Endothelial cell of umbilical vein (primary cell): ENCODE results near the gene RASAL2. TPM values are rescaled to one million over a fixed set of nuclear protein-coding genes. Genes with fewer than 3 reads are reported as not detected.

ENCODE experiments used
- BruUV-seq: library from RNA; stranded (reverse); fragments of 400-500 nt; replicated peaks from 2 replicates; lab custom pipeline; 2021; lab: Mats Ljungman, UMichigan
- CTCF ChIA-PET: fragments of 300-600, 350-600 bp; sonication (Branson Sonifier 250); formaldehyde crosslinking; loops from one replicate; lab custom pipeline; 2021; ENCODE audit warnings: antibody characterized with exemption, inconsistent platforms; lab: Charles Lee
- POLR2A ChIA-PET: fragments of 300-600, 350-600 bp; sonication (Branson Sonifier 250); formaldehyde crosslinking; loops from one replicate; lab custom pipeline; 2021; ENCODE audit warnings: antibody characterized with exemption, inconsistent platforms; lab: Charles Lee
- DNase-seq: peaks from one replicate; pipeline ENCODE4 v3.0.0-alpha.2; 2011; ENCODE audit warnings: low read depth, low spot score
- FAIRE-seq: peaks from 2 replicates; lab custom pipeline; 2011; peaks lifted over from hg19 to GRCh38; lab: Jason Lieb, UNC
- H2AFZ ChIP-seq: 2 replicates; pipeline ENCODE4 v1.6.0; 2012; ENCODE audit warnings: low read depth, low read length, control low read depth, inconsistent platforms
- H3K27ac ChIP-seq: 2 replicates; pipeline ENCODE4 v1.5.1; 2011; ENCODE audit warnings: low read depth, mild to moderate bottlenecking, control low read depth, low read length, moderate library complexity; ENCODE audit not compliant: insufficient read depth
- H3K27me3 ChIP-seq, 2 experiments: 2 replicates each; pipeline versions ENCODE4 v1.6.0 to v1.6.1; 2011; ENCODE audit warnings: low read length in 2 of 2, mixed read lengths in 1 of 2; ENCODE audit not compliant: control insufficient read depth in 2 of 2, insufficient read depth in 2 of 2
- H3K36me3 ChIP-seq, 2 experiments: 2 replicates in 1 of 2; 3 replicates in 1 of 2; pipeline ENCODE4 v1.5.1; 2011; ENCODE audit warnings: low read length in 2 of 2, mild to moderate bottlenecking in 1 of 2, moderate library complexity in 1 of 2; ENCODE audit not compliant: control insufficient read depth in 2 of 2, insufficient read depth in 2 of 2; ENCODE audit errors: extremely low read depth in 1 of 2
- H3K4me1 ChIP-seq: 3 replicates; pipeline ENCODE4 v1.5.1; 2011; ENCODE audit warnings: mild to moderate bottlenecking, low read length; ENCODE audit not compliant: control insufficient read depth, insufficient read depth; ENCODE audit errors: extremely low read depth
- H3K4me2 ChIP-seq: 2 replicates; pipeline ENCODE4 v1.6.1; 2011; ENCODE audit warnings: low read length, control low read depth, mixed read lengths; ENCODE audit not compliant: insufficient read depth
- H3K4me3 ChIP-seq, 3 experiments: fragments of 200-600 bp in 1 of 3; sonication (generic), shearing (Covaris generic) in 1 of 3; replicated peaks in 1 of 3; 2 replicates each; pipeline ENCODE4 v1.5.1; 2011 to 2016; ENCODE audit warnings: control low read depth in 3 of 3, low read length in 3 of 3, mild to moderate bottlenecking in 2 of 3, inconsistent platforms in 1 of 3, low read depth in 1 of 3, moderate library complexity in 1 of 3; ENCODE audit not compliant: insufficient read depth in 1 of 3
- H3K79me2 ChIP-seq: 2 replicates; pipeline ENCODE4 v1.6.0; 2012; ENCODE audit warnings: low read length, inconsistent platforms; ENCODE audit not compliant: control insufficient read depth, insufficient read depth
- H3K9ac ChIP-seq: replicated peaks from 2 replicates; pipeline ENCODE3; 2011; ENCODE audit warnings: low read length, control low read depth; ENCODE audit not compliant: insufficient read depth; ENCODE audit errors: extremely low read depth
- H3K9me1 ChIP-seq: replicated peaks from 3 replicates; pipeline ENCODE4 v1.6.0; 2011; ENCODE audit warnings: mild to moderate bottlenecking, low read length; ENCODE audit not compliant: control insufficient read depth, insufficient read depth; ENCODE audit errors: extremely low read depth
- H3K9me3 ChIP-seq: replicated peaks from 2 replicates; pipeline ENCODE4 v1.5.1; 2012; ENCODE audit warnings: low read length, inconsistent platforms; ENCODE audit not compliant: control insufficient read depth, insufficient read depth
- H4K20me1 ChIP-seq: replicated peaks from 2 replicates; pipeline ENCODE3; 2011; ENCODE audit warnings: mild to moderate bottlenecking, low read length; ENCODE audit not compliant: control insufficient read depth, insufficient read depth; ENCODE audit errors: extremely low read depth
- CTCF ChIP-seq, 2 donors: IDR thresholded peaks; 1 replicate in 1 of 2; 2 replicates in 1 of 2; pipeline ENCODE4 v1.5.1; 2011; ENCODE audit warnings: low read length in 2 of 2, mild to moderate bottlenecking in 2 of 2, moderate library complexity in 2 of 2, control low read depth in 1 of 2, inconsistent platforms in 1 of 2, low read depth in 1 of 2; ENCODE audit not compliant: insufficient read depth in 1 of 2; ENCODE audit errors: extremely low read depth in 1 of 2
- EZH2 ChIP-seq: IDR thresholded peaks from 2 replicates; pipeline ENCODE4 v1.6.1; 2012; ENCODE audit warnings: borderline replicate concordance, low read depth, mild to moderate bottlenecking, moderate library complexity, low read length, inconsistent platforms; ENCODE audit not compliant: severe bottlenecking
- FOS ChIP-seq: IDR thresholded peaks from 2 replicates; pipeline ENCODE4 v1.6.1; 2011; ENCODE audit warnings: mild to moderate bottlenecking, low read length, moderate library complexity, borderline replicate concordance; ENCODE audit not compliant: insufficient read depth
- GATA2 ChIP-seq: IDR thresholded peaks from 2 replicates; pipeline ENCODE4 v1.7.0; 2011; ENCODE audit warnings: low read depth, mild to moderate bottlenecking, moderate library complexity, mixed read lengths, low read length; ENCODE audit not compliant: insufficient read length, insufficient read depth
- JUN ChIP-seq: IDR thresholded peaks from 2 replicates; pipeline ENCODE4 v1.6.1; 2011; ENCODE audit warnings: borderline replicate concordance, low read depth; ENCODE audit not compliant: insufficient read length, insufficient read depth
- MYC ChIP-seq: IDR thresholded peaks from one replicate; pipeline ENCODE4 v1.6.1; 2011; ENCODE audit warnings: mild to moderate bottlenecking, low read depth, low read length
- POLR2A ChIP-seq: IDR thresholded peaks from 2 replicates; pipeline ENCODE4 v1.6.1; 2012; ENCODE audit warnings: low read depth, mild to moderate bottlenecking, control low read depth, low read length
- POLR2AphosphoS5 ChIP-seq: IDR thresholded peaks from 2 replicates; pipeline ENCODE4 v1.6.1; 2012; ENCODE audit warnings: low read depth, mild to moderate bottlenecking, control low read depth, low read length, moderate library complexity; ENCODE audit not compliant: insufficient read depth
- dilution Hi-C: fragments of 300-500 bp; cut with MboI; formaldehyde crosslinking; loops from one replicate; pipeline ENCODE4 v1.15.0; 2019; ENCODE audit warnings: low sequenced_read_pairs; ENCODE audit not compliant: extremely low pct_ligation_motif_present
- intact Hi-C: fragments of 100-400 bp; cut with micrococcal nuclease; formaldehyde crosslinking; loops from one replicate; pipeline ENCODE4 v1.10.0; 2022
- polyA plus RNA-seq, 4 experiments: library from polyadenylated mRNA; depleted of rRNA in 3 of 4; stranded (reverse) in 3 of 4; unstranded in 1 of 4; fragments of >200 nt; gene quantifications; 2 replicates each; pipeline versions ENCODE4 v1.2.1 to v1.2.3, GENCODE V29; 2011 to 2012; ENCODE audit warnings: missing spikeins in 1 of 4
- total RNA-seq: library from RNA; stranded (reverse); gene quantifications from 2 replicates; pipeline ENCODE4 v1.2.3, GENCODE V29; 2021
- TF ChIP-seq, protein P1 (sequence below): IDR thresholded peaks from 2 replicates; pipeline ENCODE4 v1.6.1; 2011; ENCODE audit not compliant: insufficient read depth, insufficient read length

The RASAL2 gene
- total and polyA plus RNA-seq, 2 donors (not counting 3 experiments of a cell fraction or from before 2014, with no cell fraction given) = 12.5 to 15.5 TPM

- dilution Hi-C loops = no loop called here
- TF ChIP-seq JUN (no peak), EZH2 (no peak), MYC (no peak), CTCF (IDR thresholded peaks at IDR 0.05; ENCODE audit: extremely low read depth in 1 of 2, insufficient read depth in 1 of 2, low read depth in 1 of 2, low read length in 2 of 2) (no peak), POLR2A (no peak), POLR2AphosphoS5 (no peak), GATA2 (no peak), FOS (no peak)
- TF ChIP-seq, protein P1, sequence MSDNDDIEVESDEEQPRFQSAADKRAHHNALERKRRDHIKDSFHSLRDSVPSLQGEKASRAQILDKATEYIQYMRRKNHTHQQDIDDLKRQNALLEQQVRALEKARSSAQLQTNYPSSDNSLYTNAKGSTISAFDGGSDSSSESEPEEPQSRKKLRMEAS = no peak
- H3K27ac ChIP-seq = no peak overlapping the region
- H3K4me1 ChIP-seq = peaks cover 12% of the 10 kb centered on the region
- no peak overlapping the region for H3K4me2 ChIP-seq
- FAIRE-seq (no peak), DNase-seq (no peak)
- H3K9me3 ChIP-seq = no peaks in the 10 kb centered on the region
- BruUV-seq = no TSS peak
- POLR2A ChIA-PET = no interaction called here
- H4K20me1 ChIP-seq = no peaks in the 10 kb centered on the region
- intact Hi-C loops = no loop called here
- H3K27me3 ChIP-seq = no peaks in the 10 kb centered on the region
- H3K9ac ChIP-seq = no peak overlapping the region
- H2AFZ ChIP-seq = no peak overlapping the region
- CTCF ChIA-PET = no interaction called here
- H3K36me3 ChIP-seq = no peaks in the 10 kb centered on the region
- no peak overlapping the region for H3K4me3 ChIP-seq
- H3K79me2 ChIP-seq = no peaks in the 10 kb centered on the region
- no peaks in the 10 kb centered on the region for H3K9me1 ChIP-seq
Measured at GRCh38 chr1:178405137-178405536, 311.2 kb downstream of the RASAL2 start.
